ENCODE data around the gene FOXL1.
"Not testable (repeated sequence)": the region's sequence is repeated elsewhere in the genome, so short reads cannot be mapped to it uniquely, and the experiment has no call there.

FOXL1 gene

DNA sequence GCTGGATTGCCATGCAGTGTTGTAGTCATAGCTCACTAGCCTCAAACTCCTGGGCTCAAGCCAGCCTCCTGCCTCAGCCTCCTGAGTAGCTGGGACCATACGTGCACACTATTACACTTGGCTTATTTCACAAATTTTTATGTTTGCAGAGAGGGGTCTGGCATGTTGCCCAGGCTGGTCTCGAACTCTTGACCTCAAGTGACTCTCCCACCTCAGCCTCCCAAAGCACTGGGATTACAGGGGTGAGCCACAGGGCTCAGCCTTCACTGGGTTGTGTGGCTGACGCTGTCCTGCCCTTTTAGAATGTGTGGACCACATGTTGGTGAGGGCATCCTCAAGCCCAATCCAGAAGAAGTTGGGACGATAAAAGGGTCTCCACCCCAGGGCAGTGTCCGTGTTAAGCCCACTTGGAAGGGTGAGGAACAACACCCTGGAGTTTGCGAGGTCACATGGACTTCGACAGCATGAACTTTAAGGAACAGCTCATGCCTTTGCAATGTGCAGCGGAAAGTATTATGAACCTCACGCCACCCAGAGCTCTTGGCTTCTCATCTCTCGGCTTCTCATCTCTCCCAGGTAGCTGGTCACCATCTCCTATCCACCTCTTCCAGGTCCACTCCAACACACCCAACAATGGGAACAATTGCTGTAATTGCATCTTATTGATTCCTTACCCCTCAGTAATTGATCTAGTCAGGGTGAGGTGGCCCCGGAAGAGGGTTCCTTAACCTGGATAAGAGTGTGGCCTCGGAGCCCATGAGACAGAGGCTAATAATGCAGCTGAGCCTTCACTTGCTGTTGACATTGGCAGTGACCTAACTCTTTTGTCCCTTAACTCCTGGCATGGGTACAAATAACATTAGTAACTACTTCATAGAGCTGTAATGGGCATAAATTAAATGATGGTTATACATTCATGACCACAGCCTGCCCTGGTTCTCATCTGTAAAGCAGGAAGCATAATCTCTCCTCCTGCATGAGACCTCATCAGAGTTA is 6.7 kb downstream of the FOXL1 start:
- no peak overlapping the region for H3K4me3 ChIP-seq (ENCODE audit: low read length in 2 of 2)
- H3K9me3 ChIP-seq (ENCODE audit: control insufficient read depth in 2 of 2, low read length in 2 of 2): no peaks in the 10 kb centered on the region
- no peaks in the 10 kb centered on the region for H3K36me3 ChIP-seq (ENCODE audit: control insufficient read depth in 2 of 2, insufficient read depth in 2 of 2, low read length in 2 of 2)
- H3K27ac ChIP-seq (ENCODE audit: low read length): no peak overlapping the region
- H3K27me3 ChIP-seq (ENCODE audit: control insufficient read depth in 1 of 2, insufficient read depth in 2 of 2, low read length in 2 of 2): peaks cover 9 to 14% of the 10 kb centered on the region in 2 donors
- peaks cover 5% of the 10 kb centered on the region for H3K4me1 ChIP-seq (ENCODE audit: control insufficient read depth, insufficient read depth, low read length)
- no peak overlapping the region for H3K9ac ChIP-seq (ENCODE audit: low read length in 2 of 2)

DNA sequence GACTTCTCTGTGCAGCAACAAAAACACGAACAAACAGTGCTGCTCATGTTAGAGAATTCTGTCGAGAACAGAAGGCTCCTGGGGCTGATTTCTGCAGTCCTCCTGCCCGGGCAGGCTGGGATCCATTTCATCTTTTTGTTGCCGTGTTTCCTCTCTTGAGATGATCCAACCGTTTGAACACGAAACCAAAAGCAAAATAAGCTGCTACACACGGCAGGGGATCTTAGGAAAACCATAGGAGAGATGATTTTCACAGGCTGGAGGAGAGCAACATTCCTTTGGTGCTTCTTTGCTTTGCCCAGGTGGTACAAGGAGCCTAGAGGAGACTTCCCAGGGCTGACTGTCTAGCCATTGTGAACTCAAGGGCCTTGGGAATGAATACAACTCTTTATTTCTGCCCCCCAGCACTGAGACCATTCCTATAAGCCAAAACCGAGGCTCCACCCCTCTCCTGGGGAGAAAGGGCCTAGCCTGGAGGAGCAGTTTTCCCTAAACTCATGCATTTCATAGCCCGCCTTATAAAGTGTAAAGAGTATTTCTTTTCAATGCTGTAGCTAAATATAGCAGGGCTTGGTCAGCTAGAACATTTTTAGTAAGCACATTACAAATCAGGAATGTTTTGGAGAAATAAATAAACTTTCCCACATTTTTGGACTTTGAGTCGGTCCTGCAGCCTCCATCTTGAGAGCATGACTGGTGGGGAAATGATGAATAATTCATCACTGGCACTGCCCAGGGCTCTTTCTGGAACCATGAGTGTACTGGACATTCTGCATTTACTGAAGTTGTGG is 7.7 kb downstream of the FOXL1 start:
- H3K27ac ChIP-seq (ENCODE audit: low read length): no peak overlapping the region

GRCh38 chr16:86587487-86587886 is 9.1 kb downstream of the FOXL1 start:
- Histone ChIP-seq H3K36me3 (ENCODE audit: control insufficient read depth in 2 of 2, insufficient read depth in 2 of 2, low read length in 2 of 2) (no peaks in the 10 kb centered on the region), H3K27me3 (ENCODE audit: control insufficient read depth in 1 of 2, insufficient read depth in 2 of 2, low read length in 2 of 2) (peaks cover 23 to 27% of the 10 kb centered on the region in 2 donors), H3K4me3 (ENCODE audit: low read length in 2 of 2) (no peak overlapping the region), H3K4me1 (ENCODE audit: control insufficient read depth, insufficient read depth, low read length) (peaks cover 3% of the 10 kb centered on the region), H3K9me3 (ENCODE audit: control insufficient read depth in 2 of 2, low read length in 2 of 2) (peaks cover 0 to 6% of the 10 kb centered on the region in 2 donors), H3K27ac (ENCODE audit: low read length) (no peak overlapping the region), H3K9ac (ENCODE audit: low read length in 2 of 2) (no peak overlapping the region)

More for the DNA sequence above, 7.7 kb downstream of the FOXL1 start:
- H3K4me3 ChIP-seq (ENCODE audit: low read length in 2 of 2): no peak overlapping the region
- H3K9me3 ChIP-seq (ENCODE audit: control insufficient read depth in 2 of 2, low read length in 2 of 2): peaks cover 0 to 2% of the 10 kb centered on the region in 2 donors
- H3K36me3 ChIP-seq (ENCODE audit: control insufficient read depth in 2 of 2, insufficient read depth in 2 of 2, low read length in 2 of 2): no peaks in the 10 kb centered on the region
- H3K27me3 ChIP-seq (ENCODE audit: control insufficient read depth in 1 of 2, insufficient read depth in 2 of 2, low read length in 2 of 2): peaks cover 12 to 15% of the 10 kb centered on the region in 2 donors
- no peak overlapping the region for H3K9ac ChIP-seq (ENCODE audit: low read length in 2 of 2)
- H3K4me1 ChIP-seq (ENCODE audit: control insufficient read depth, insufficient read depth, low read length): peaks cover 3% of the 10 kb centered on the region

DNA sequence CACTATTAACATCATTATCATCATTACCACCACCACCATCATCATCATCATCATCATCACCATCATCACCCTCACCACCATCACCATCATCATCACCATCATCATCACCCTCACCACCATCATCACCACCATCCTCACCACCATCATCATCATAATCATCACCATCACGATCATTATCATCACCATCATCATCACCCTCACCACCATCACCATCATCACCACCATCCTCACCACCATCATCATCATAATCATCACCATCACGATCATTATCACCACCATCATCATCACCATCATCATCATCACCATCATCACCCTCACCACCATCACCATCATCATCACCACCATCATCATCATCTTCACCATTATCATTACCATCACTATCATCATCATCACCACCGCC is 9.6 kb downstream of the FOXL1 start:
- H3K9ac ChIP-seq (ENCODE audit: low read length in 2 of 2); H3K36me3 ChIP-seq (ENCODE audit: control insufficient read depth in 2 of 2, insufficient read depth in 2 of 2, low read length in 2 of 2); H3K4me3 ChIP-seq (ENCODE audit: low read length in 2 of 2); H3K27ac ChIP-seq (ENCODE audit: low read length); H3K9me3 ChIP-seq (ENCODE audit: control insufficient read depth in 2 of 2, low read length in 2 of 2); H3K4me1 ChIP-seq (ENCODE audit: control insufficient read depth, insufficient read depth, low read length): not testable (repeated sequence)
- peaks cover 25 to 30% of the 10 kb centered on the region in 2 donors for H3K27me3 ChIP-seq (ENCODE audit: control insufficient read depth in 1 of 2, insufficient read depth in 2 of 2, low read length in 2 of 2)

DNA sequence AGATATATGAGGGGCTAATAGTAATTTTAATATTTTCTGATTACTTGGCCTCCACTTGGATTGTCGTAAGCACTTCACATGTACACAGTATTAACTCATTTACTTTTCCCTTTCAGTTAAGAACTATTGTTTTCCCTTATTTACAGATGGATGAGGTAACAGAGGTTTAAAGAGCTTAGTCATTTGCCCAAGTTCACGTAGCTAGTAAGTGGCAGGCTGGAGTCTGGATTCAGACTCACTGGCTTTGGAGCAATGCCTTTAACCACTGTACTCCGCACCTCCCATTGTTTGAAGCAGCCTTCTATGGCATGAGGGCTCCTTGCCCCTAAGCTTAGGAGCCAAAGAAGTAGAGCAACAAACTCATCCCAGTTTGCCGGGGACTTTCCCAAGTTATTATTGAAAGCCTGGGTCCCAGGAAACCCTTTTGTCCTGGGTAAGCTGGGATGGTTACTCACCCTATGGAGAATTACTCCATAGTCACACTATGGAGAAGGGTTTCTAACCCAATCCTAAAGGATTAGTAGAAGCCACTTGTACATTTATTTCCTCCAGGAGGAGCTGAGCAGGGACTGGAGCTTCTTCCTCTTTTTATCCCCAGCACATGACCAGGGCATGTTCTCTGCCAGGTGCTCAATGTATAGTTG is 12.3 kb downstream of the FOXL1 start:
- peaks cover 7% of the 10 kb centered on the region for H3K4me1 ChIP-seq (ENCODE audit: control insufficient read depth, insufficient read depth, low read length)
- no peak overlapping the region for H3K27ac ChIP-seq (ENCODE audit: low read length)
- no peak overlapping the region for H3K4me3 ChIP-seq (ENCODE audit: low read length in 2 of 2)
- no peak overlapping the region for H3K9ac ChIP-seq (ENCODE audit: low read length in 2 of 2)
- peaks cover 44 to 46% of the 10 kb centered on the region in 2 donors for H3K27me3 ChIP-seq (ENCODE audit: control insufficient read depth in 1 of 2, insufficient read depth in 2 of 2, low read length in 2 of 2)
- H3K36me3 ChIP-seq (ENCODE audit: control insufficient read depth in 2 of 2, insufficient read depth in 2 of 2, low read length in 2 of 2): no peaks in the 10 kb centered on the region
- H3K9me3 ChIP-seq (ENCODE audit: control insufficient read depth in 2 of 2, low read length in 2 of 2): peaks cover 0 to 6% of the 10 kb centered on the region in 2 donors

GRCh38 chr16:86591270-86591669 is 12.9 kb downstream of the FOXL1 start:
- H3K36me3 ChIP-seq (ENCODE audit: control insufficient read depth in 2 of 2, insufficient read depth in 2 of 2, low read length in 2 of 2): no peaks in the 10 kb centered on the region
- H3K9me3 ChIP-seq (ENCODE audit: control insufficient read depth in 2 of 2, low read length in 2 of 2): peaks cover 0 to 6% of the 10 kb centered on the region in 2 donors
- H3K27me3 ChIP-seq (ENCODE audit: control insufficient read depth in 1 of 2, insufficient read depth in 2 of 2, low read length in 2 of 2): peaks cover 49 to 51% of the 10 kb centered on the region in 2 donors
- no peak overlapping the region for H3K4me3 ChIP-seq (ENCODE audit: low read length in 2 of 2)
- H3K4me1 ChIP-seq (ENCODE audit: control insufficient read depth, insufficient read depth, low read length): peaks cover 7% of the 10 kb centered on the region
- no peak overlapping the region for H3K27ac ChIP-seq (ENCODE audit: low read length)
- no peak overlapping the region for H3K9ac ChIP-seq (ENCODE audit: low read length in 2 of 2)

DNA sequence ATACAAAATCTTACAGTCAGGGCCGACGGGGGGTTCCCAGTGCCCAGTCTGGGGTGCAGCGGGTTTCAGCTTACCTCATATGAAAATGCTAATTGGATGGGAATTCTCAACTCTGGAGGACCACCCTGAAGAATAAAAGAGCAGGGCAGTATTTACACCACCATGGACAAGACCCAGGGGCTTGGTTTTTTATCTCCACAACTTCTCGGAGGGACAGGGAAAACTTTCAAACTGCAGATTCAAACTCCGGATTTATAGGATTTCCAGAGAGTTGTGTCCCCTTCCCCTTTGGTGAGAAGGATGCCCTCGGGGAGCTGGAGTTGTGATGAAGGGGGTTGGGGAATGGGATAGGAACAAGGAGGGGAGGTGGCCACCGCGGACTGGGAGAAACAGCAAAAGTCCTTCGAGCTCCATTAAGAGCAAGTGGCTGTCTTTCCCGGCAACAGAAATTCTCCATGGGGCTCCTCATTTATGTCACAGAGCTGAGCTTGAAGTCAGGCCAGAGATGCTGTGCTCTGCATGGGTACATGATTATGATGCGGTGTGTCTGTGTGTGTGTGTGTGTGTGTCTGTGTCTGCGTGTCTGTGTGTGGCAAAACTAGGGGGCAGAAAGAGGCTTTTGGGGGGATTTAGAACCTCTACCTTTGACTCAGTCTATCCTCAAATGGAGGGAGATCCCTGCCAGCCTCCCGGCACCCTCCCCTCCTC is 15.7 kb downstream of the FOXL1 start:
- Histone ChIP-seq H3K9ac (ENCODE audit: low read length in 2 of 2) (no peak overlapping the region), H3K4me3 (ENCODE audit: low read length in 2 of 2) (no peak overlapping the region), H3K27me3 (ENCODE audit: control insufficient read depth in 1 of 2, insufficient read depth in 2 of 2, low read length in 2 of 2) (peaks cover 55 to 59% of the 10 kb centered on the region in 2 donors), H3K9me3 (ENCODE audit: control insufficient read depth in 2 of 2, low read length in 2 of 2) (peaks cover 0 to 6% of the 10 kb centered on the region in 2 donors), H3K36me3 (ENCODE audit: control insufficient read depth in 2 of 2, insufficient read depth in 2 of 2, low read length in 2 of 2) (no peaks in the 10 kb centered on the region), H3K27ac (ENCODE audit: low read length) (no peak overlapping the region), H3K4me1 (ENCODE audit: control insufficient read depth, insufficient read depth, low read length) (peaks cover 10% of the 10 kb centered on the region)

DNA sequence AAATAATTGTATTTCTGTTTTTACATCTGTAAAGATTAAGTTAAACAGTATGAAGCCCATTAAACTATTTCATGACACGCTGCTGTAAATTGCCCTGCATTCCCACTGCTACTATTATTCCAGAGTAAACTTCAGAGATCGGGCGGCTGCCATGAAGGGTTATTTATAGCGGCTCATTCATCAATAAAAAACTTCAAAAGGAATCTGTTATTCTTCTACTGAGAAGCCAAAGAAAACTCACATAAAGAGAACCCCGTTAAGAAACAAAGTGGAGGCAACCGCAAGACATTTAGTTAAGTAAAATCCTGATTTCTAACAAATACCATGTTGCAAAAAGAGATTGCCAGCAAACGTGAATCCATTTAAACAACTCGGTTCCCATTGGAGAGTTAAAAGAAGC is 16.4 kb downstream of the FOXL1 start:
- peaks cover 0 to 6% of the 10 kb centered on the region in 2 donors for H3K9me3 ChIP-seq (ENCODE audit: control insufficient read depth in 2 of 2, low read length in 2 of 2)
- no peaks in the 10 kb centered on the region for H3K36me3 ChIP-seq (ENCODE audit: control insufficient read depth in 2 of 2, insufficient read depth in 2 of 2, low read length in 2 of 2)
- peaks cover 10% of the 10 kb centered on the region for H3K4me1 ChIP-seq (ENCODE audit: control insufficient read depth, insufficient read depth, low read length)
- H3K9ac ChIP-seq (ENCODE audit: low read length in 2 of 2): no peak overlapping the region
- peaks cover 52 to 56% of the 10 kb centered on the region in 2 donors for H3K27me3 ChIP-seq (ENCODE audit: control insufficient read depth in 1 of 2, insufficient read depth in 2 of 2, low read length in 2 of 2)
- H3K27ac ChIP-seq (ENCODE audit: low read length): no peak overlapping the region
- no peak overlapping the region for H3K4me3 ChIP-seq (ENCODE audit: low read length in 2 of 2)

DNA sequence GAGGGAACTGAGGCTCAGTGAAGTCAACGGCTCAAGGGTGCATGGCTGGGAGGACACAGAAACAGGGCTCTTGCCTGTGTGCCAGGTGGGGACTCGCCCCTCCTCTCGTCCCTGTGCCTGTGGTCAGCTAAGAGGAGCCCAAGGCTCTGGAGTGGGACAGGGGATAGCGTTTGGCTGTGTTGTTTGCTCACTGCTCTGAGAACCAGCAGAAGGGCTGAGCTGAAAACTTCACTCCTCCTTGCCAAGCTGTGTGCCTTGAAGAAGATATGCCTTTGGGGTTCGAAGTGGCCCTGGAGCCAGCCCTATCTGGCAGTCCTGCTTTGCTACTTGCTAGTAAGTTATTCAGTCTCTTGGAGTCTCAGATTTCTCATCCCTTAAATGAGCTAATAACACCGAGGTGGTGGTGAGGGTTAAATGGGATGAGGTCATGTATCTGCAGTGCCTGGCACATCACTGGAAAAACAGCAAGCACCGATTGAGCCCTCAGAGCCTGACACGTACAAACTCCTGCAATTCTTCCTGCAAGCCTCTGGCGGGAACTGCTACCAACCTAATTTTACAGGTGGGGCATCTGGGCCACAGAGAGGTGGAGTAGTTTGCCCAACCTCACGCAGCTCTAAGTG is 17.7 kb downstream of the FOXL1 start:
- Histone ChIP-seq H3K4me1 (ENCODE audit: control insufficient read depth, insufficient read depth, low read length) (peaks cover 10% of the 10 kb centered on the region), H3K27me3 (ENCODE audit: control insufficient read depth in 1 of 2, insufficient read depth in 2 of 2, low read length in 2 of 2) (peaks cover 49 to 54% of the 10 kb centered on the region in 2 donors)

More for the DNA sequence above, 17.7 kb downstream of the FOXL1 start:
- H3K36me3 ChIP-seq (ENCODE audit: control insufficient read depth in 2 of 2, insufficient read depth in 2 of 2, low read length in 2 of 2): no peaks in the 10 kb centered on the region
- H3K9me3 ChIP-seq (ENCODE audit: control insufficient read depth in 2 of 2, low read length in 2 of 2): peaks cover 0 to 3% of the 10 kb centered on the region in 2 donors
- H3K27ac ChIP-seq (ENCODE audit: low read length): no peak overlapping the region
- no peak overlapping the region for H3K4me3 ChIP-seq (ENCODE audit: low read length in 2 of 2)
- H3K9ac ChIP-seq (ENCODE audit: low read length in 2 of 2): no peak overlapping the region
